HG02884 (cell line): ENCODE measurements around the gene SLC35E2B.

Experiments
- ATAC-seq: cut with Tn5 transposase; IDR thresholded peaks from one replicate; pipeline ENCODE4 v1.9.1; 2021; ENCODE audit warnings: mild to moderate bottlenecking, moderate library complexity; ENCODE audit not compliant: unreplicated experiment

The SLC35E2B gene

DNA sequence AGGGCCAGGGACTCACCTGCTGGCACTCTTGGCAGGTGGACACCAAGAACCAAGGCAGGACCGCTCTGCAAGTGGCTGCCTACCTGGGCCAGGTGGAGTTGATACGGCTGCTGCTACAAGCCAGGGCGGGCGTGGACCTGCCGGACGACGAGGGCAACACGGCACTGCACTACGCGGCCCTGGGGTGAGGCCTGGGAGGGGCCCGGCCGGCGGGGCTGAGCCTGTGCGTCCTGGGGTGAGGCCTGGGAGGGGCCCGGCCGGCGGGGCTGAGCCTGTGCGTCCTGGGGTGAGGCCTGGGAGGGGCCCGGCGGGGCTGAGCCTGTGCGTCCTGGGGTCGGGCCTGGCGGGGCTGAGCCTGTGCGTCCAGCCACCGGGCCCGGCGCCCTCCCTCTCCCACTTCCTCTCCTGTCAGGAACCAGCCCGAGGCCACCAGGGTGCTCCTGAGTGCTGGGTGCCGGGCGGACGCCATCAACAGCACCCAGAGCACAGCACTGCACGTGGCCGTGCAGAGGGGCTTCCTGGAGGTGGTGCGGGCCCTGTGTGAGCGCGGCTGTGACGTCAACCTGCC is 65.2 kb downstream of the SLC35E2B start:
- ATAC-seq = no peak

- ATAC-seq = no peak
Measured at GRCh38 chr1:1626207-1627141, 66.1 kb downstream of the SLC35E2B start.

- no peak for ATAC-seq
Measured at GRCh38 chr1:1625824-1626206, 66.8 kb downstream of the SLC35E2B start.

GRCh38 chr1:1625404-1625775 is 67.2 kb downstream of the SLC35E2B start:
- no peak for ATAC-seq

GRCh38 chr1:1624443-1625403 is 67.9 kb downstream of the SLC35E2B start:
- no peak for ATAC-seq

GRCh38 chr1:1623631-1624442 is 68.8 kb downstream of the SLC35E2B start:
- ATAC-seq = no peak

DNA sequence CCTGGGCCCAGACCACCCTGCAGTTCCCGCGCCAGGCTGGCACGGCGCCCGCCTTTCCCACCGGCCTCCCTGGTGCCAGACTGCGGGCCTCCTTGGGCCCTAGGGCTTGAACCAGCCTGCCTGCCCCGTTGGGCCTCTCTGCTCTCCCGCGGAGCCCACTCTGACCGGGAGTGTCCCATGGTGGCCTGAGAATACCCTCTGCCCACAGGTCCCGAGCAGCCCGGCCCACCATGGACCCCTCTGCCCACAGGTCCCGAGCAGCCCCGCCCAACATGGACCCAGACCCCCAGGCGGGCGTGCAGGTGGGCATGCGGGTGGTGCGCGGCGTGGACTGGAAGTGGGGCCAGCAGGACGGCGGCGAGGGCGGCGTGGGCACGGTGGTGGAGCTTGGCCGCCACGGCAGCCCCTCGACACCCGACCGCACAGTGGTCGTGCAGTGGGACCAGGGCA is 69.4 kb downstream of the SLC35E2B start:
- ATAC-seq = no peak

DNA sequence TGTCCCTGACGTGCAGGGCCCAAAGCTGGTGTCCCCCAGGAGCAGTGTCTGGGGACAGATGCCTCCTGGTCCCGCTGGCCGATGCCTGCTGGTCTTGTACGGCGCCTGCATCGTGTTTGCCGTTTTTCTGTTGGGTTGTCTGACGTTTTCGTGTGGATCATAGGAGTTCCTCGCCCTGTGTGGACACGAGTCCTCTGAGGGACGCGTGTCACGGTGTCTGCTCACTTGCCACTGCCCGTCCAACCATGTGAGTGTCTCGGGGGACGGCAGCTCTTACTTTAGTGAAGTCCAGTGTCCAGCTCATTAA is 69.9 kb downstream of the SLC35E2B start:
- ATAC-seq = no peak

DNA sequence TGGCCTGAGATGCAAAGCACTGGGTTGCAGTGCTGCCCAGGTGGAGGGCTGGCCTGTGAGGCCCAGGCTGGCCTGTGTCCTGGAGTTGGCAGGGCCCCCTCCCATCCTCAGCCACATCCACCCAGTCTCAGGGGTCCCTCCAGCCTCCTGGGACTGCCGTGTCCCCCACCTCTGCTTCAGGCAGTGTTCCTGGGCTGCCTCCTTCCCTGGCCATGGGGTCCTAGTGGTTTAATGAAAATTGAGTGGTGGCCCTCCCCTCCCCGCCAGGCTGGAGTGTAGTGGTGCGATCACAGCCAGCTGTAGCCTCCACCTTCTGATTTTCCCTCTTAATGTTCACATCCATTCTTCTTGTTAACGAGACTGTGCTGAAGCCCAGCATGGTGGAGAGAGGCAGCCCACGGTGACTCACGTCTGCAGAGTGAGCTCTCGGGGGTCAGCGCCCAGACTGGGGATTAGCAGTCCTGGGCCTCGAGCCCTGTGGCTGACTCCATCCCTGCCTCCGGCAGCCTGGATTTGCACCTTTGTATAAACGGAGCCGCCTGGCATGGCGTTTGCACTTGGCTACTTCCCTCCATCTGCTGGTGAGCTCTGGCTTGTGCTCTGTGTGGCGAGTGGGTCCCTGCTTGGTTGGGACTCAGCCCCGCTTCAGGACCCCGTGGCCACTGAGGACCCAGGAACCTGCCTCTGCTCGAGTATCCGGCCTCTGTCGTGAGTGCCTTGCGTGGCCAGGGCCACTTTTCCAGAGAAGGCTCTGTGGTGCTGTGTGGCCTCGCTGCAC is 70.4 kb downstream of the SLC35E2B start:
- ATAC-seq = no peak

GRCh38 chr1:1621173-1622009 is 71.2 kb downstream of the SLC35E2B start:
- ATAC-seq = no peak

GRCh38 chr1:1620433-1621139 is 72.0 kb downstream of the SLC35E2B start:
- no peak for ATAC-seq

- no peak for ATAC-seq
Measured at GRCh38 chr1:1619917-1620361, 72.7 kb downstream of the SLC35E2B start.

DNA sequence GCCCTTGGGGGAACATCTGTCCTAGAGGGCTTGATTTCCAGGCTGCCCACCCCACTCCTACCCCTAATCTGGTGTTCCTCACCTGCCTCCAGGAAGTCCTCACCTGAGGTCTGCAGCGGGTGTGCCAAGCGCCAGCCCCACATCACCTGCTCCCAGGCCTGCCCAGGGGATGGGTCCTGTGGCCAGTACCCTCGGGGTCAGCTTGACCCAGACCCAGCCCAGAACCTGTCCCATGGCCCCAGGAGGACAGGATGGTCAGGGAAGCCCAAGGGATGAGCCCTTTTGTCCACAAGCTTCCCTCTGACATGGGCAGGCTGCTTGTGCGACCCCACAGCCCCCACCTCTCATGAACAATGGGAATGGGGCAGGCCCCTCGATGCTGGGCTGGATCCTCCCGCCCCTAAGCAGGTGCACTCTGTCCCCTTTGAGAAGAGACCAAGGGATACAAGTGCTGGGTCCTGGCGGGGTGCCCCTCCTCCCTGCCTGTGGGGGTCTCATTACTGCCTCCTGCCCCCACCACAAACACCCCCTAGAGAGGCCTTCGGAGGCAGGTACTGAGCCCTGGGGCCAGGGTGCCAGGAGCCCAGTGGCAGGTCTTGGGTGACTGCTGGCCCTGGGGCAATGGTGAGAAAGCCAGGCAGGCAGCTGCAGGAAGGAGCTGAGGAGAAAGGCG is 74.1 kb downstream of the SLC35E2B start:
- no peak for ATAC-seq

DNA sequence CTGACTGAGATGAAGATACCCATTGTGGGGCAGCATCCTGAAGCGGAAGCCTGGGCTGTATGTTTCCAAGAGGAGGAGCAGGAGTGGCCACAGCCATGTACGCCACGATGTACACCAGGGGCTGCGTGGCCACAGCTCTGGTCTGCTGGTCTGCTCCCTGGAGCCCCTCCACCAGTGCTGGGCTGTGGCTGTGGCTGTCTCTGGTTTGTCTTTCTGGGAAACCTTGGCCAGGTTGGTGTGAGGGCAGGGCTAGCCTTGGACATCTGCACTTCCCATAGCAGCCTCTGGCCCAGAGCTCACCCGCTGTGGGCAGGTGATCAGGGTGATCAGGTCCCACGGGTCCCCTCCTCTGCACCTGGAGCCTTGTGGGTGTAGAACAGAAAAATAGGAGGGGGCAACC is 74.7 kb downstream of the SLC35E2B start:
- ATAC-seq = no peak

GRCh38 chr1:1617516-1617915 is 75.1 kb downstream of the SLC35E2B start:
- ATAC-seq = no peak

DNA sequence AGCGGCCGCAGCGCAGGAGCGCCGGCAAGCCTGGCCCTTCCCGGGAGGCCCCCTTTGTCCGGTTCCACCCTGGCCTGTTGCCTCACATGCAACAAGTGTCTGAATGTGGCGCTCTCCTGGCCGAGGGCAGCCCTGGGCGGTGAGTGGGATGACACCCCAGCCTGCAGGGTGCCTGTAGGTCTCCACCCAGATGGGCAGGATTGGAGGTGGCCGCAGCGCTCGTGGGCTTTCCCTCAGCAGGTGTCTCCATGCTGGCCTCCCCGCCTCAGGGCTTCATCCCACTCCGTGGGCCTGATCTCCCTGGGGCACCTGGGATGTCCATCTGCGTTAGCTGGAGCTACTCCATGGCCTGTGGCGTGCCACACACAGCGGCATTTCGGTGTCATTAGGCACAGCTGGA is 75.8 kb downstream of the SLC35E2B start:
- no peak for ATAC-seq

DNA sequence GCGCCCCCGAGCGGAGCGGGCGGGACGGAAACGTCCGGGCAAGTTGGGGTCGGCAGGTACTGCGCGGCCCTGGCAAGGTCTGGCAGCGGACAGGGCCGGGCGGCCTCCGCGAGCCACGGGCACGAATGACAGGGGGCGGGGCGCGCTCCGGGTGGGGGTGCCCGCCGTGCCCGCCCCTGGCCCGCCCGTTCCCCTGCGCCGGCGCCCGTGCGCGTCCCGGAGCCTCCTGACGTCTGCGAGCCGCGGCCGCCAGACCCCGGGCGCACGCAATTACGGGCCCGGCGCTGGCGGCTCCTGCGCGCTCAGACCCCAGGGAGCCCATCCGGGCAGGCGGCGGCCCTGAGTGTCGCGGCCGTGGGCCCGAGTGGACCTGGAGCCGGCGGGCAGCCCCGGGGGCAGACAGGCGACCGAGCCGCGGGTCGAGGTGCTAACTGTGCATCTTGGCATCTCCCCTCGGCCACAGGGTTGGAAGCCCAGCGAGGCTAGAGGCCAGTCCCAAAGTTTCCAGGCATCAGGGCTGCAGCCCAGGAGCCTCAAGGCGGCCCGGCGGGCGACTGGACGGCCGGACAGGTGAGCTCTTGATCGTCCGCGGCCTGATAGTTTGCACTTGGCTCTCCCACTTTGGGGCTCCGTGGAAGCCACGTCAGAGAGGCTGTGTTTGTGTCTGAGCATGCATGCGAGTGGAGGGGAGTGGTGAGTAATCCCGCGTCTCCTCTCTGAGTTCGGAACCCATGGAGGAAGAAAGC is 76.4 kb downstream of the SLC35E2B start:
- ATAC-seq = peak; percentile 23
